MCF 10A (cell line): Measurements from ENCODE around the gene CHST9. TPM values are rescaled to one million over a fixed set of nuclear protein-coding genes. Genes with fewer than 3 reads are reported as not detected.

Source experiments
- BruUV-seq: library from RNA; stranded (reverse); fragments of 400-500 nt; replicated peaks from 2 replicates; lab custom pipeline; 2021; lab: Mats Ljungman, UMichigan
- CTCF ChIA-PET: fragments of 300-600 bp; sonication (Branson Sonifier 250); formaldehyde crosslinking; extraction: SDS; loops from one replicate; lab custom pipeline; 2021; ENCODE audit warnings: antibody characterized with exemption, inconsistent platforms; lab: Yijun Ruan, JAX
- POLR2A ChIA-PET: fragments of 300-600, 350-650 bp; sonication (Branson Sonifier 250); formaldehyde crosslinking; extraction: SDS; loops from one replicate; lab custom pipeline; 2020; ENCODE audit warnings: antibody characterized with exemption, inconsistent platforms; lab: Yijun Ruan, JAX
- DNase-seq: peaks from one replicate; pipeline ENCODE4 v3.0.0-alpha.2; 2018; ENCODE audit not compliant: unreplicated experiment
- H3K27ac Mint-ChIP-seq: one replicate; pipeline ENCODE4 v1.8.0; 2022; ENCODE audit warnings: mild to moderate bottlenecking, low read depth, mixed read lengths; ENCODE audit not compliant: unreplicated experiment
- H3K27me3 Mint-ChIP-seq: one replicate; pipeline ENCODE4 v1.8.0; 2022; ENCODE audit warnings: mixed read lengths; ENCODE audit not compliant: insufficient read depth, unreplicated experiment
- H3K36me3 Mint-ChIP-seq: one replicate; pipeline ENCODE4 v1.8.0; 2022; ENCODE audit warnings: mild to moderate bottlenecking, moderate library complexity, mixed read lengths; ENCODE audit not compliant: insufficient read depth, unreplicated experiment
- H3K4me1 Mint-ChIP-seq: one replicate; pipeline ENCODE4 v1.8.0; 2022; ENCODE audit warnings: mixed read lengths; ENCODE audit not compliant: insufficient read depth, unreplicated experiment
- H3K4me3 Mint-ChIP-seq: one replicate; pipeline ENCODE4 v1.8.0; 2022; ENCODE audit warnings: mild to moderate bottlenecking, moderate library complexity, mixed read lengths; ENCODE audit not compliant: unreplicated experiment
- H3K9me3 Mint-ChIP-seq: one replicate; pipeline ENCODE4 v1.8.0; 2022; ENCODE audit warnings: mixed read lengths; ENCODE audit not compliant: unreplicated experiment
- intact Hi-C: fragments of 100-400 bp; cut with micrococcal nuclease; formaldehyde crosslinking; loops from 2 replicates; pipeline ENCODE4 v1.14.1; 2022
- total RNA-seq: library from RNA; stranded (reverse); gene quantifications from 2 replicates; pipeline ENCODE4 v1.2.3, GENCODE V29; 2022
- TF ChIP-seq, protein P1 (sequence below): fragments of 200-600 bp; IDR thresholded peaks from one replicate; pipeline ENCODE4 v1.8.0; 2022; ENCODE audit warnings: antibody characterized with exemption, mild to moderate bottlenecking; ENCODE audit not compliant: unreplicated experiment

The CHST9 gene
- total RNA-seq, 1 experiment from 2014 or later, result not detected

DNA sequence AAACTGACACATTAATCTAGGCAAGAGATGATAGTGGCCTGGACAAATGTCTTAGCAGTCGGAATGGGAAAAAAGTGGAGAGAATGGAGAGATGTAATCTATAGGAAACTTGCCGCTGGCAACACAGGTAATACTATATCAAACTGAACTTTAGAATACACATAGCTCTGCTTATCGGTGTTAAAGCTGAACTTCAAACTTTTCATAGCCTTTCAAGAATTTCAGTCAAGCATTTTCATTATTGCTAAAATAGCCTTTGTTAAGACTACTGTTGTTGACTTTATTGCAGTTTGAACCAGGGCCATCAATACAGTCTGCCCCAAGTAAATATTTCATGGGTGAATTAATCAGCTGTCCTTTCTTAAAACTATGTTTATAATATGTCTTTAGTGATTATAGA is 12.9 kb upstream of the CHST9 start:
- Mint-ChIP-seq H3K36me3 (no peaks in the 10 kb centered on the region), H3K4me1 (peaks cover 7% of the 10 kb centered on the region), H3K4me3 (no peak overlapping the region), H3K9me3 (no peaks in the 10 kb centered on the region), H3K27me3 (no peaks in the 10 kb centered on the region), H3K27ac (no peak overlapping the region)
- ChIA-PET POLR2A (no interaction called here), CTCF (no interaction called here)
- TF ChIP-seq, protein P1, sequence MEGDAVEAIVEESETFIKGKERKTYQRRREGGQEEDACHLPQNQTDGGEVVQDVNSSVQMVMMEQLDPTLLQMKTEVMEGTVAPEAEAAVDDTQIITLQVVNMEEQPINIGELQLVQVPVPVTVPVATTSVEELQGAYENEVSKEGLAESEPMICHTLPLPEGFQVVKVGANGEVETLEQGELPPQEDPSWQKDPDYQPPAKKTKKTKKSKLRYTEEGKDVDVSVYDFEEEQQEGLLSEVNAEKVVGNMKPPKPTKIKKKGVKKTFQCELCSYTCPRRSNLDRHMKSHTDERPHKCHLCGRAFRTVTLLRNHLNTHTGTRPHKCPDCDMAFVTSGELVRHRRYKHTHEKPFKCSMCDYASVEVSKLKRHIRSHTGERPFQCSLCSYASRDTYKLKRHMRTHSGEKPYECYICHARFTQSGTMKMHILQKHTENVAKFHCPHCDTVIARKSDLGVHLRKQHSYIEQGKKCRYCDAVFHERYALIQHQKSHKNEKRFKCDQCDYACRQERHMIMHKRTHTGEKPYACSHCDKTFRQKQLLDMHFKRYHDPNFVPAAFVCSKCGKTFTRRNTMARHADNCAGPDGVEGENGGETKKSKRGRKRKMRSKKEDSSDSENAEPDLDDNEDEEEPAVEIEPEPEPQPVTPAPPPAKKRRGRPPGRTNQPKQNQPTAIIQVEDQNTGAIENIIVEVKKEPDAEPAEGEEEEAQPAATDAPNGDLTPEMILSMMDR, result no peak
- no TSS peak for BruUV-seq
- intact Hi-C loops, result no loop called here
- DNase-seq, result no peak

GRCh38 chr18:27188309-27188708 is 3.2 kb upstream of the CHST9 start:
- H3K4me3 Mint-ChIP-seq, result no peak overlapping the region
- BruUV-seq, result no TSS peak
- peaks cover 71% of the 10 kb centered on the region for H3K27me3 Mint-ChIP-seq
- ChIA-PET CTCF (interaction anchor here (1.1 kb wide), 1 partner anchor 27 kb away, joined by 3 read pairs; no protein-coding TSS in a partner anchor), POLR2A (no interaction called here)
- intact Hi-C loops, result no loop called here
- H3K9me3 Mint-ChIP-seq, result no peaks in the 10 kb centered on the region
- no peaks in the 10 kb centered on the region for H3K36me3 Mint-ChIP-seq
- no peak overlapping the region for H3K27ac Mint-ChIP-seq
- TF ChIP-seq, protein P1, result no peak
- no peak for DNase-seq
- peaks cover 5% of the 10 kb centered on the region for H3K4me1 Mint-ChIP-seq

DNA sequence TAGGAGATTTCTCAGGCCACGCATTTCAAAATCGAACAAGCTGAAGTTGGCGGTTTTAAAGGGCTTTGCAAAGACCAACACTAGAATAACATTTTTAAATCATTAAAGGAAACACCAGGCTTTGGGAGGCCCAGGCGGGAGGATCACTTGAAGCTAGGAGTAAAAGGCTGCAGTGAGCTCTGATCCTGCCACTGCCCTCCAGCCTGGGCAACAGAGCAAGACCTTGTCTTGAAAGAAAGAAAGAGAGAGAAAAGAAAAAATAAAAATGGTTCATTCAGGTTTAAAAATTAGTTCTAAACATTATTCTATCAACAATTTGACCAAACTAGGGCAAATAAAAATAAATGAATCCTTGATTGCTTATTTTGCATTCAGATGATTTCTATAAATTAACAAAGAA is 789 bp upstream of the CHST9 start:
- TF ChIP-seq, protein P1, result no peak
- H3K36me3 Mint-ChIP-seq, result no peaks in the 10 kb centered on the region
- no peak overlapping the region for H3K27ac Mint-ChIP-seq
- intact Hi-C loops, result no loop called here
- H3K9me3 Mint-ChIP-seq, result no peaks in the 10 kb centered on the region
- no TSS peak for BruUV-seq
- DNase-seq, result no peak
- ChIA-PET POLR2A (interaction anchor here (1.2 kb wide), 1 partner anchor 12 kb away, joined by 3 read pairs; no protein-coding TSS in a partner anchor), CTCF (interaction anchor here (1.2 kb wide), 1 partner anchor 21 kb away, joined by 4 read pairs; no protein-coding TSS in a partner anchor)
- no peak overlapping the region for H3K4me3 Mint-ChIP-seq
- peaks cover 77% of the 10 kb centered on the region for H3K27me3 Mint-ChIP-seq
- peaks cover 5% of the 10 kb centered on the region for H3K4me1 Mint-ChIP-seq

DNA sequence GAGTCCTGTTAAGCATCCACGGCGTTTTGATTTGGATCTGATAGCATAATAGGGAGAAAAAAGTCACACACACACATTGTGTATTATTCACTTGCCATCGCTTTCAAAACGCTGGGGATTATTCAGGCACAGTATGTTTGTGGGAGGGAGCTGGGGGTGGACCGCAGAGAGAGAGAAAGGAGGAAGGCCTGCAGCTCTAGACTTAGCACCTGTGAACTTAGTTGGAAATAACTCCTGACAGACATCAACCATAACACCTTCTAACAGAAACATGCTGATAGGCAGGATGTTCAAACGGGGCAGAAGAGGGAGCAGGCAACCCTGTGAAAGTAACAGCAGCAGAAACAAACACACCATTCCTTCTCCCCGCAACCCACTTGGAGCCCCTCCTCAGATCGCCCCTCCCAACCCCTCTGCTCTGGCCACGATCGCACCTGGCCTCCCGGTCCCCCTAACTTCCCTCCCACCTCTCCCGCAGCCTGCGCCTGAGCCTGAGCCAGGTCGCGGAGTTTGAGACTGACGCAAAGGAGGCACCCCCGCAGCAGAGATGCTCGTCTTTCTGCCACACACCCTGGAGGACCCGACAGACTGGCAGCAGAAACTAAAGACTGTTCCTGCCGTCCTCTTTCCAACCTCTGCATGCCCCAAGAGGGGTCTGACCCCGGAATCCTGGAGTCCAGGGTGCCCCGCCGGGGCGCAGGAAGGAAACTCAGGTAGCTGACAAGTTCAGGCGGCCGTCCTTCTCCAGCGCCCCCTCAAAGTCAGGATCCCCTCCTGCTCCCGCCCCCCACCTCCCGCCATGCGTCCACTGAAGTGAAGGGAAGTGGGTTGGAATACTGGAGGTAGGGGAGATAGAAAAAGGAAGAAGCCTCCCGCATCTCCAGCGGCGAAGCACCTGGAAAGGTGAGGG is 738 bp downstream of the CHST9 start:
- intact Hi-C loops, result no loop called here
- Mint-ChIP-seq H3K4me3 (no peak overlapping the region), H3K36me3 (no peaks in the 10 kb centered on the region), H3K27ac (no peak overlapping the region), H3K9me3 (no peaks in the 10 kb centered on the region), H3K27me3 (peaks cover 71% of the 10 kb centered on the region), H3K4me1 (peaks cover 5% of the 10 kb centered on the region)
- TF ChIP-seq, protein P1, result no peak
- POLR2A ChIA-PET, result no interaction called here
- BruUV-seq, result no TSS peak
- CTCF ChIA-PET, result no interaction called here
- no peak for DNase-seq
